A549 (cell line): ENCODE data around the gene ACSL3. TPM values are rescaled to one million over a fixed set of nuclear protein-coding genes. Genes with fewer than 3 reads are reported as not detected.
A peak's percentile ranks its signal among the peaks of the same experiment; 100 is the strongest.

ENCODE experiments used
- ATAC-seq, 2 experiments: fragments of 200-7000 bp in 1 of 2; fragments of >200 bp in 1 of 2; cut with Nextera tagmentation in 1 of 2; cut with Tn5 transposase in 1 of 2; 3 replicates each; pipeline versions ENCODE4 v1.8.0 to v1.9.1; 2018 to 2020; ENCODE audit warnings: mild to moderate bottlenecking in 1 of 2, moderate library complexity in 1 of 2
- CTCF ChIA-PET: fragments of 300-600 bp; sonication (Branson Sonifier 250); formaldehyde crosslinking; extraction: SDS; loops from one replicate; lab custom pipeline; 2021; ENCODE audit warnings: antibody characterized with exemption, inconsistent platforms; lab: Yijun Ruan, JAX
- POLR2A ChIA-PET: fragments of 350-600 bp; formaldehyde crosslinking; extraction: SDS; loops from one replicate; lab custom pipeline; 2021; ENCODE audit warnings: antibody characterized with exemption, inconsistent platforms; lab: Yijun Ruan, JAX
- DNase-seq, 2 experiments: peaks; one replicate each; pipeline versions ENCODE4 v3.0.0 to v3.0.0-alpha.2; 2011 to 2016; ENCODE audit warnings: low read depth in 1 of 2, low spot score in 1 of 2
- FAIRE-seq: peaks from 2 replicates; lab custom pipeline; 2011; peaks lifted over from hg19 to GRCh38; lab: Jason Lieb, UNC
- H3K27ac ChIP-seq, 2 experiments: fragments of >200 bp; sonication (Bioruptor Twin); formaldehyde crosslinking; 3 replicates each; pipeline ENCODE4 v1.5.1; 2016 to 2017
- H3K4me1 ChIP-seq: fragments of >200 bp; sonication (Bioruptor Twin); formaldehyde crosslinking; 3 replicates; pipeline ENCODE4 v1.6.1; 2016
- H3K4me2 ChIP-seq: fragments of >200 bp; sonication (Bioruptor Twin); formaldehyde crosslinking; 3 replicates; pipeline ENCODE4 v1.6.1; 2016
- H3K4me3 ChIP-seq: fragments of >200 bp; sonication (Bioruptor Twin); formaldehyde crosslinking; 3 replicates; pipeline ENCODE4 v1.5.1; 2016
- H3K9me3 ChIP-seq: fragments of >200 bp; sonication (Bioruptor Twin); formaldehyde crosslinking; 3 replicates; pipeline ENCODE4 v1.6.1; 2016
- ATOH8 ChIP-seq: fragments of 250-450 bp; sonication (Bioruptor Pico); IDR thresholded peaks from 2 replicates; pipeline ENCODE4 v1.5.0; 2020; ENCODE audit warnings: low read depth, mild to moderate bottlenecking, moderate library complexity
- CBX2 ChIP-seq: fragments of 200-600 bp; sonication (generic); IDR thresholded peaks from 2 replicates; pipeline ENCODE4 v1.6.1; 2016; ENCODE audit warnings: low read depth, mild to moderate bottlenecking, borderline replicate concordance
- CEBPB ChIP-seq, 2 experiments: fragments of >200 bp in 1 of 2; sonication (Bioruptor Twin) in 1 of 2; formaldehyde crosslinking in 1 of 2; IDR thresholded peaks; 2 replicates each; pipeline ENCODE4 v1.6.1; 2012 to 2016
- CHD2 ChIP-seq: fragments of 150-350 bp; IDR thresholded peaks from 2 replicates; pipeline ENCODE4 v1.6.1; 2014; ENCODE audit warnings: low read length; ENCODE audit not compliant: partially characterized antibody
- EP300 ChIP-seq, 2 experiments: fragments of >200 bp; sonication (Bioruptor Twin); formaldehyde crosslinking; IDR thresholded peaks; 2 replicates in 1 of 2; 3 replicates in 1 of 2; pipeline ENCODE4 v1.6.1; 2016 to 2017
- ESRRA ChIP-seq: fragments of 150-350 bp; IDR thresholded peaks from 2 replicates; pipeline ENCODE4 v1.6.1; 2014; ENCODE audit warnings: mild to moderate bottlenecking, low read length, borderline replicate concordance
- FOSB ChIP-seq: fragments of 250-450 bp; sonication (Bioruptor Pico); IDR thresholded peaks from 2 replicates; pipeline ENCODE4 v1.5.0; 2020; ENCODE audit warnings: mild to moderate bottlenecking, moderate library complexity
- HDAC2 ChIP-seq: fragments of 200-600 bp; sonication (generic); IDR thresholded peaks from 2 replicates; pipeline ENCODE4 v1.6.1; 2016
- HOXB13 ChIP-seq: fragments of 250-450 bp; sonication (Bioruptor Pico); IDR thresholded peaks from 2 replicates; pipeline ENCODE4 v1.5.0; 2020; ENCODE audit warnings: low read depth, mild to moderate bottlenecking, moderate library complexity
- MAFK ChIP-seq: fragments of 450-650 bp; IDR thresholded peaks from 2 replicates; pipeline ENCODE4 v1.6.1; 2014; ENCODE audit not compliant: partially characterized antibody
- PHF8 ChIP-seq: fragments of 200-600 bp; sonication (generic); IDR thresholded peaks from 2 replicates; pipeline ENCODE4 v1.6.1; 2016; ENCODE audit warnings: low read depth, mild to moderate bottlenecking, antibody characterized with exemption, moderate library complexity, borderline replicate concordance
- POLR2AphosphoS2 ChIP-seq: conservative IDR thresholded peaks from 2 replicates; pipeline ENCODE4 v1.6.1; 2012; ENCODE audit warnings: low read length, improper control_type of control experiment, inconsistent platforms
- RAD21 ChIP-seq, 2 experiments: fragments of >200 bp in 1 of 2; sonication (Bioruptor Twin) in 1 of 2; formaldehyde crosslinking in 1 of 2; IDR thresholded peaks in 1 of 2; conservative IDR thresholded peaks in 1 of 2; 2 replicates in 1 of 2; 3 replicates in 1 of 2; pipeline ENCODE4 v1.6.1; 2012 to 2018; ENCODE audit warnings: inconsistent platforms in 1 of 2
- RNF2 ChIP-seq: fragments of 200-600 bp; sonication (generic); IDR thresholded peaks from 2 replicates; pipeline ENCODE4 v1.6.1; 2016; ENCODE audit warnings: low read depth, mild to moderate bottlenecking, antibody characterized with exemption, moderate library complexity, borderline replicate concordance
- SMC3 ChIP-seq: fragments of >200 bp; sonication (Bioruptor Twin); formaldehyde crosslinking; IDR thresholded peaks from 3 replicates; pipeline ENCODE4 v1.6.1; 2018; ENCODE audit warnings: inconsistent platforms
- ZNF302 ChIP-seq: fragments of 250-450 bp; sonication (Bioruptor Pico); IDR thresholded peaks from 2 replicates; pipeline ENCODE4 v1.9.0; 2021; ENCODE audit warnings: inconsistent platforms, mild to moderate bottlenecking, moderate library complexity
- WGBS: methylation state at CpG from one replicate; pipeline ENCODE4 v1.1.6; 2017; ENCODE audit errors: missing lambda C conversion rate; 5-methylcytosine and 5-hydroxymethylcytosine counted together
- polyA plus RNA-seq, 4 experiments: library from polyadenylated mRNA; depleted of rRNA in 3 of 4; stranded (reverse); fragments of >200 nt; fragmentation: RNase III in 1 of 4; extraction: RNeasy Plus Mini Kit Qiagen cat#74134 plus additional on column Dnase treatment in 1 of 4; gene quantifications; 2 replicates in 3 of 4; 3 replicates in 1 of 4; pipeline ENCODE4 v1.2.3, GENCODE V29; 2011 to 2017
- TF ChIP-seq, protein P1 (sequence below): IDR thresholded peaks from 2 replicates; pipeline ENCODE4 v1.6.1; 2012; ENCODE audit warnings: low read depth, borderline replicate concordance
- TF ChIP-seq, protein P2 (sequence below): IDR thresholded peaks from 2 replicates; pipeline ENCODE4 v1.6.1; 2012
- TF ChIP-seq, protein P3 (sequence below): fragments of >200 bp; sonication (Bioruptor Twin); formaldehyde crosslinking; IDR thresholded peaks from 3 replicates; pipeline ENCODE4 v1.6.1; 2016
- TF ChIP-seq, protein P4 (sequence below): fragments of >200 bp; sonication (Bioruptor Twin); formaldehyde crosslinking; IDR thresholded peaks from 2 replicates; pipeline ENCODE4 v1.6.1; 2016
- TF ChIP-seq, protein P5 (sequence below): fragments of >200 bp; sonication (Bioruptor Twin); formaldehyde crosslinking; IDR thresholded peaks from 3 replicates; pipeline ENCODE4 v1.5.1; 2016

ACSL3 gene
- polyA plus RNA-seq, 2 of the 4 experiments (the other 2 are of a cell fraction): 142 to 160 TPM

- no peak for DNase-seq
- POLR2A ChIA-PET: no interaction called here
- H3K4me2 ChIP-seq: no peak overlapping the region
- TF ChIP-seq MAFK: peak; percentile 69
- TF ChIP-seq, protein P1, sequence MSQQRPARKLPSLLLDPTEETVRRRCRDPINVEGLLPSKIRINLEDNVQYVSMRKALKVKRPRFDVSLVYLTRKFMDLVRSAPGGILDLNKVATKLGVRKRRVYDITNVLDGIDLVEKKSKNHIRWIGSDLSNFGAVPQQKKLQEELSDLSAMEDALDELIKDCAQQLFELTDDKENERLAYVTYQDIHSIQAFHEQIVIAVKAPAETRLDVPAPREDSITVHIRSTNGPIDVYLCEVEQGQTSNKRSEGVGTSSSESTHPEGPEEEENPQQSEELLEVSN: no peak
- WGBS: 41% methylated on average over 3 of the region's 3 CpGs
- H3K4me3 ChIP-seq: no peak overlapping the region
- no peaks in the 10 kb centered on the region for H3K9me3 ChIP-seq
- ATAC-seq: no peak
- H3K4me1 ChIP-seq: peaks cover 9% of the 10 kb centered on the region; the same call in 2 of the 3 replicates
- H3K27ac ChIP-seq: no peak overlapping the region
- no peak for FAIRE-seq
- CTCF ChIA-PET: interaction anchor here (1.1 kb wide), 1 partner anchor 122 kb away, joined by 5 read pairs; no protein-coding TSS in a partner anchor
Observed at GRCh38 chr2:222979484-222979883, 118.6 kb downstream of the ACSL3 start.

GRCh38 chr2:222982010-222982908, 121.4 kb downstream of the ACSL3 start:
- POLR2A ChIA-PET: no interaction called here
- Histone ChIP-seq H3K4me2 (no peak overlapping the region), H3K9me3 (peaks cover 10% of the 10 kb centered on the region; the same call in 1 of the 3 replicates), H3K4me3 (no peak overlapping the region)
- ATAC-seq: peak; percentile 92 to 96
- TF ChIP-seq, protein P2, sequence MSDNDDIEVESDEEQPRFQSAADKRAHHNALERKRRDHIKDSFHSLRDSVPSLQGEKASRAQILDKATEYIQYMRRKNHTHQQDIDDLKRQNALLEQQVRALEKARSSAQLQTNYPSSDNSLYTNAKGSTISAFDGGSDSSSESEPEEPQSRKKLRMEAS: 0 out of 2 replicates have a peak, but pooled peaks have one; percentile 33
- TF ChIP-seq, protein P1: no peak
- TF ChIP-seq SMC3 (peak; percentile 85), CBX2 (no peak), ESRRA (no peak), EP300 (IDR thresholded peaks at IDR 0.05) (peak; percentile 11 to 24; a peak in 2 of 5 replicates), RAD21 (conservative IDR thresholded peaks at IDR 0.05 in 1 of 2, IDR thresholded peaks at IDR 0.05 in 1 of 2) (peak; percentile 80 to 89), CEBPB (IDR thresholded peaks at IDR 0.05) (peak; percentile 83 to 85)
- TF ChIP-seq, protein P3, sequence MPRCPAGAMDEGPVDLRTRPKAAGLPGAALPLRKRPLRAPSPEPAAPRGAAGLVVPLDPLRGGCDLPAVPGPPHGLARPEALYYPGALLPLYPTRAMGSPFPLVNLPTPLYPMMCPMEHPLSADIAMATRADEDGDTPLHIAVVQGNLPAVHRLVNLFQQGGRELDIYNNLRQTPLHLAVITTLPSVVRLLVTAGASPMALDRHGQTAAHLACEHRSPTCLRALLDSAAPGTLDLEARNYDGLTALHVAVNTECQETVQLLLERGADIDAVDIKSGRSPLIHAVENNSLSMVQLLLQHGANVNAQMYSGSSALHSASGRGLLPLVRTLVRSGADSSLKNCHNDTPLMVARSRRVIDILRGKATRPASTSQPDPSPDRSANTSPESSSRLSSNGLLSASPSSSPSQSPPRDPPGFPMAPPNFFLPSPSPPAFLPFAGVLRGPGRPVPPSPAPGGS: peak; percentile 10; the same call in 1 of the 3 replicates
- TF ChIP-seq, protein P4, sequence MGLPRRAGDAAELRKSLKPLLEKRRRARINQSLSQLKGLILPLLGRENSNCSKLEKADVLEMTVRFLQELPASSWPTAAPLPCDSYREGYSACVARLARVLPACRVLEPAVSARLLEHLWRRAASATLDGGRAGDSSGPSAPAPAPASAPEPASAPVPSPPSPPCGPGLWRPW: peak; percentile 52; the same call in 1 of the 2 replicates
- TF ChIP-seq, protein P5, sequence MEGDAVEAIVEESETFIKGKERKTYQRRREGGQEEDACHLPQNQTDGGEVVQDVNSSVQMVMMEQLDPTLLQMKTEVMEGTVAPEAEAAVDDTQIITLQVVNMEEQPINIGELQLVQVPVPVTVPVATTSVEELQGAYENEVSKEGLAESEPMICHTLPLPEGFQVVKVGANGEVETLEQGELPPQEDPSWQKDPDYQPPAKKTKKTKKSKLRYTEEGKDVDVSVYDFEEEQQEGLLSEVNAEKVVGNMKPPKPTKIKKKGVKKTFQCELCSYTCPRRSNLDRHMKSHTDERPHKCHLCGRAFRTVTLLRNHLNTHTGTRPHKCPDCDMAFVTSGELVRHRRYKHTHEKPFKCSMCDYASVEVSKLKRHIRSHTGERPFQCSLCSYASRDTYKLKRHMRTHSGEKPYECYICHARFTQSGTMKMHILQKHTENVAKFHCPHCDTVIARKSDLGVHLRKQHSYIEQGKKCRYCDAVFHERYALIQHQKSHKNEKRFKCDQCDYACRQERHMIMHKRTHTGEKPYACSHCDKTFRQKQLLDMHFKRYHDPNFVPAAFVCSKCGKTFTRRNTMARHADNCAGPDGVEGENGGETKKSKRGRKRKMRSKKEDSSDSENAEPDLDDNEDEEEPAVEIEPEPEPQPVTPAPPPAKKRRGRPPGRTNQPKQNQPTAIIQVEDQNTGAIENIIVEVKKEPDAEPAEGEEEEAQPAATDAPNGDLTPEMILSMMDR: peak; percentile 68
- TF ChIP-seq, all 56 proteins: peak for 8
- FAIRE-seq (no peak), DNase-seq (peak in 1 of 2 experiments; percentile 84)
- 71% methylated on average over 8 of the region's 8 CpGs for WGBS
- CTCF ChIA-PET: interaction anchor here (0.6 to 4.8 kb wide), 24 partner anchors 8 to 988 kb away, joined by 3 to 41 read pairs (median 4); no protein-coding TSS in a partner anchor
- H3K4me1 ChIP-seq: peaks cover 9% of the 10 kb centered on the region; the same call in 2 of the 3 replicates
- H3K27ac ChIP-seq: peak overlapping the region; percentile 57 to 82

- Histone ChIP-seq H3K4me2 (no peak overlapping the region), H3K27ac (peak overlapping the region; percentile 57 to 82), H3K4me1 (peaks cover 9% of the 10 kb centered on the region; the same call in 2 of the 3 replicates), H3K4me3 (no peak overlapping the region), H3K9me3 (peaks cover 12% of the 10 kb centered on the region; the same call in 2 of the 3 replicates)
- 81% methylated on average over 3 of the region's 3 CpGs for WGBS
- POLR2A ChIA-PET: no interaction called here
- FAIRE-seq (no peak), DNase-seq (no peak), ATAC-seq (no peak)
- CTCF ChIA-PET: interaction anchor here (1.1 to 4.8 kb wide), 8 partner anchors 9 to 987 kb away, joined by 3 to 41 read pairs (median 7); no protein-coding TSS in a partner anchor
- TF ChIP-seq RNF2: no peak
- no peak for TF ChIP-seq CHD2
- no peak for TF ChIP-seq SMC3
- TF ChIP-seq POLR2AphosphoS2: no peak
- TF ChIP-seq, protein P1: no peak
- no peak for TF ChIP-seq PHF8
- no peak for TF ChIP-seq ZNF302 (CRISPR knock-in tag)
- TF ChIP-seq FOSB (CRISPR knock-in tag): no peak
- no peak for TF ChIP-seq HOXB13 (CRISPR knock-in tag)
- no peak for TF ChIP-seq HDAC2
- TF ChIP-seq MAFK: no peak
- no peak for TF ChIP-seq EP300 (IDR thresholded peaks at IDR 0.05)
- no peak for TF ChIP-seq ESRRA
- TF ChIP-seq ATOH8 (CRISPR knock-in tag): no peak
Observed at GRCh38 chr2:222982909-222983265, 122.1 kb downstream of the ACSL3 start.
